ENCODE results near the gene PODXL.

PODXL gene

GRCh38 chr7:131455546-131455945 is 100.9 kb downstream of the PODXL start:
- Histone ChIP-seq H3K9me3 (ENCODE audit: control extremely low read depth in 1 of 5, control insufficient read depth in 4 of 5, insufficient read depth in 2 of 5, low read depth in 1 of 5, low read length in 4 of 5) (no peaks in the 10 kb centered on the region), H3K27ac (ENCODE audit: insufficient read depth in 1 of 2, low read depth in 1 of 2, low read length in 2 of 2, poor library complexity in 1 of 2, severe bottlenecking in 2 of 2) (no peak overlapping the region), H3K36me3 (ENCODE audit: control insufficient read depth in 4 of 4, insufficient read depth in 4 of 4, low read length in 3 of 4) (peaks cover 2 to 22% (median 13%) of the 10 kb centered on the region in 4 experiments), H3K4me1 (ENCODE audit: control extremely low read depth in 1 of 4, control insufficient read depth in 4 of 4, insufficient read depth in 4 of 4, low read length in 3 of 4) (peaks cover 0 to 10% (median 3%) of the 10 kb centered on the region in 4 experiments), H3K4me3 (ENCODE audit: control insufficient read depth in 1 of 7, extremely low read depth in 1 of 7, insufficient read depth in 4 of 7, low read depth in 2 of 7, low read length in 6 of 7) (no peak overlapping the region), H3K27me3 (replicated peaks in 2 of 5; ENCODE audit: control insufficient read depth in 4 of 5, insufficient read depth in 5 of 5, low read length in 4 of 5) (no peaks in the 10 kb centered on the region)
- DNase-seq, result no peak
- ChIA-PET CTCF (no interaction called here), POLR2A (interaction anchor here (0.5 to 0.7 kb wide), 2 partner anchors 11 to 17 kb away, joined by 3 read pairs; no protein-coding TSS in a partner anchor)
- WGBS (ENCODE audit: insufficient coverage), result 95% methylated on average over 5 of the region's 7 CpGs

- POLR2A ChIA-PET, result interaction anchor here (0.5 kb wide), 1 partner anchor 18 kb away, joined by 3 read pairs; no protein-coding TSS in a partner anchor
- WGBS (ENCODE audit: insufficient coverage), result no CpG with 5 or more reads among the region's 2 CpGs
- CTCF ChIA-PET, result interaction anchor here (1.4 kb wide), 1 partner anchor 558 kb away, joined by 3 read pairs; no protein-coding TSS in a partner anchor
- no peaks in the 10 kb centered on the region for H3K9me3 ChIP-seq (ENCODE audit: control extremely low read depth in 1 of 5, control insufficient read depth in 4 of 5, insufficient read depth in 2 of 5, low read depth in 1 of 5, low read length in 4 of 5)
- no peak overlapping the region for H3K4me3 ChIP-seq (ENCODE audit: control insufficient read depth in 1 of 7, extremely low read depth in 1 of 7, insufficient read depth in 4 of 7, low read depth in 2 of 7, low read length in 6 of 7)
- H3K36me3 ChIP-seq (ENCODE audit: control insufficient read depth in 4 of 4, insufficient read depth in 4 of 4, low read length in 3 of 4), result peaks cover 5 to 20% (median 10%) of the 10 kb centered on the region in 4 experiments
- peak in 1 of 3 donors; percentile 3 for DNase-seq
- no peak overlapping the region for H3K27ac ChIP-seq (ENCODE audit: insufficient read depth in 1 of 2, low read depth in 1 of 2, low read length in 2 of 2, poor library complexity in 1 of 2, severe bottlenecking in 2 of 2)
- H3K27me3 ChIP-seq (replicated peaks in 2 of 5; ENCODE audit: control insufficient read depth in 4 of 5, insufficient read depth in 5 of 5, low read length in 4 of 5), result no peaks in the 10 kb centered on the region
- peaks cover 0 to 10% (median 3%) of the 10 kb centered on the region in 4 experiments for H3K4me1 ChIP-seq (ENCODE audit: control extremely low read depth in 1 of 4, control insufficient read depth in 4 of 4, insufficient read depth in 4 of 4, low read length in 3 of 4)
Measured at GRCh38 chr7:131455001-131455400, 101.4 kb downstream of the PODXL start.

GRCh38 chr7:131454498-131454897 is 101.9 kb downstream of the PODXL start:
- ChIA-PET CTCF (interaction anchor here (1.4 kb wide), 1 partner anchor 558 kb away, joined by 3 read pairs; no protein-coding TSS in a partner anchor), POLR2A (no interaction called here)
- Histone ChIP-seq H3K27ac (ENCODE audit: insufficient read depth in 1 of 2, low read depth in 1 of 2, low read length in 2 of 2, poor library complexity in 1 of 2, severe bottlenecking in 2 of 2) (no peak overlapping the region), H3K4me1 (ENCODE audit: control extremely low read depth in 1 of 4, control insufficient read depth in 4 of 4, insufficient read depth in 4 of 4, low read length in 3 of 4) (peaks cover 0 to 10% (median 3%) of the 10 kb centered on the region in 4 experiments), H3K9me3 (ENCODE audit: control extremely low read depth in 1 of 5, control insufficient read depth in 4 of 5, insufficient read depth in 2 of 5, low read depth in 1 of 5, low read length in 4 of 5) (no peaks in the 10 kb centered on the region), H3K27me3 (replicated peaks in 2 of 5; ENCODE audit: control insufficient read depth in 4 of 5, insufficient read depth in 5 of 5, low read length in 4 of 5) (no peaks in the 10 kb centered on the region), H3K4me3 (ENCODE audit: control insufficient read depth in 1 of 7, extremely low read depth in 1 of 7, insufficient read depth in 4 of 7, low read depth in 2 of 7, low read length in 6 of 7) (no peak overlapping the region), H3K36me3 (ENCODE audit: control insufficient read depth in 4 of 4, insufficient read depth in 4 of 4, low read length in 3 of 4) (peaks cover 9 to 23% (median 13%) of the 10 kb centered on the region in 4 experiments)
- WGBS (ENCODE audit: insufficient coverage), result 100% methylated on average over 1 of the region's 1 CpG
- no peak for DNase-seq

Measured in common myeloid progenitor, CD34-positive (primary cell).